ENCODE results near the gene CNTNAP5.

The CNTNAP5 gene

GRCh38 chr2:124663645-124663997 lies 638.5 kb downstream of the CNTNAP5 start:
- in situ Hi-C loops (cut with HindIII; ENCODE audit: low sequenced_read_pairs): no loop called here

GRCh38 chr2:124664363-124664762 lies 639.3 kb downstream of the CNTNAP5 start:
- in situ Hi-C loops (cut with HindIII; ENCODE audit: low sequenced_read_pairs): no loop called here

- in situ Hi-C loops (cut with HindIII; ENCODE audit: low sequenced_read_pairs): no loop called here
Observed at GRCh38 chr2:124666976-124667375, 641.9 kb downstream of the CNTNAP5 start.

GRCh38 chr2:124668161-124668560 lies 643.1 kb downstream of the CNTNAP5 start:
- in situ Hi-C loops (cut with HindIII; ENCODE audit: low sequenced_read_pairs): no loop called here

- in situ Hi-C loops (cut with HindIII; ENCODE audit: low sequenced_read_pairs): no loop called here
Observed at GRCh38 chr2:124670187-124670586, 645.1 kb downstream of the CNTNAP5 start.

- in situ Hi-C loops (cut with HindIII; ENCODE audit: low sequenced_read_pairs): no loop called here
Observed at GRCh38 chr2:124678043-124678442, 653.0 kb downstream of the CNTNAP5 start.

- in situ Hi-C loops (cut with HindIII; ENCODE audit: low sequenced_read_pairs): no loop called here
Observed at GRCh38 chr2:124683536-124684428, 658.7 kb downstream of the CNTNAP5 start.

GRCh38 chr2:124689348-124689747 lies 664.3 kb downstream of the CNTNAP5 start:
- in situ Hi-C loops (cut with HindIII; ENCODE audit: low sequenced_read_pairs): no loop called here

GRCh38 chr2:124692216-124692615 lies 667.1 kb downstream of the CNTNAP5 start:
- in situ Hi-C loops (cut with HindIII; ENCODE audit: low sequenced_read_pairs): no loop called here

- in situ Hi-C loops (cut with HindIII; ENCODE audit: low sequenced_read_pairs): no loop called here
Observed at GRCh38 chr2:124692707-124693106, 667.6 kb downstream of the CNTNAP5 start.

- in situ Hi-C loops (cut with HindIII; ENCODE audit: low sequenced_read_pairs): no loop called here
Observed at GRCh38 chr2:124693156-124693555, 668.1 kb downstream of the CNTNAP5 start.

GRCh38 chr2:124698979-124699565 lies 674.0 kb downstream of the CNTNAP5 start:
- in situ Hi-C loops (cut with HindIII; ENCODE audit: low sequenced_read_pairs): no loop called here

- in situ Hi-C loops (cut with HindIII; ENCODE audit: low sequenced_read_pairs): no loop called here
Observed at GRCh38 chr2:124702777-124703176, 677.7 kb downstream of the CNTNAP5 start.

GRCh38 chr2:124704071-124704925 lies 679.2 kb downstream of the CNTNAP5 start:
- in situ Hi-C loops (cut with HindIII; ENCODE audit: low sequenced_read_pairs): no loop called here

GRCh38 chr2:124708661-124709060 lies 683.6 kb downstream of the CNTNAP5 start:
- in situ Hi-C loops (cut with HindIII; ENCODE audit: low sequenced_read_pairs): no loop called here

GRCh38 chr2:124713969-124714368 lies 688.9 kb downstream of the CNTNAP5 start:
- in situ Hi-C loops (cut with HindIII; ENCODE audit: low sequenced_read_pairs): no loop called here

GRCh38 chr2:124725187-124725586 lies 700.1 kb downstream of the CNTNAP5 start:
- in situ Hi-C loops (cut with HindIII; ENCODE audit: low sequenced_read_pairs): no loop called here

GRCh38 chr2:124740636-124741035 lies 715.5 kb downstream of the CNTNAP5 start:
- in situ Hi-C loops (cut with HindIII; ENCODE audit: low sequenced_read_pairs): no loop called here

GRCh38 chr2:124753842-124754241 lies 728.8 kb downstream of the CNTNAP5 start:
- in situ Hi-C loops (cut with HindIII; ENCODE audit: low sequenced_read_pairs): no loop called here

GRCh38 chr2:124755386-124755785 lies 730.3 kb downstream of the CNTNAP5 start:
- in situ Hi-C loops (cut with HindIII; ENCODE audit: low sequenced_read_pairs): no loop called here

- in situ Hi-C loops (cut with HindIII; ENCODE audit: low sequenced_read_pairs): no loop called here
Observed at GRCh38 chr2:124756048-124756447, 731.0 kb downstream of the CNTNAP5 start.
